ENCODE results near the gene GSPT1.
"Not testable (repeated sequence)": the region's sequence is repeated elsewhere in the genome, so short reads cannot be mapped to it uniquely, and the experiment has no call there.

Gene GSPT1

DNA sequence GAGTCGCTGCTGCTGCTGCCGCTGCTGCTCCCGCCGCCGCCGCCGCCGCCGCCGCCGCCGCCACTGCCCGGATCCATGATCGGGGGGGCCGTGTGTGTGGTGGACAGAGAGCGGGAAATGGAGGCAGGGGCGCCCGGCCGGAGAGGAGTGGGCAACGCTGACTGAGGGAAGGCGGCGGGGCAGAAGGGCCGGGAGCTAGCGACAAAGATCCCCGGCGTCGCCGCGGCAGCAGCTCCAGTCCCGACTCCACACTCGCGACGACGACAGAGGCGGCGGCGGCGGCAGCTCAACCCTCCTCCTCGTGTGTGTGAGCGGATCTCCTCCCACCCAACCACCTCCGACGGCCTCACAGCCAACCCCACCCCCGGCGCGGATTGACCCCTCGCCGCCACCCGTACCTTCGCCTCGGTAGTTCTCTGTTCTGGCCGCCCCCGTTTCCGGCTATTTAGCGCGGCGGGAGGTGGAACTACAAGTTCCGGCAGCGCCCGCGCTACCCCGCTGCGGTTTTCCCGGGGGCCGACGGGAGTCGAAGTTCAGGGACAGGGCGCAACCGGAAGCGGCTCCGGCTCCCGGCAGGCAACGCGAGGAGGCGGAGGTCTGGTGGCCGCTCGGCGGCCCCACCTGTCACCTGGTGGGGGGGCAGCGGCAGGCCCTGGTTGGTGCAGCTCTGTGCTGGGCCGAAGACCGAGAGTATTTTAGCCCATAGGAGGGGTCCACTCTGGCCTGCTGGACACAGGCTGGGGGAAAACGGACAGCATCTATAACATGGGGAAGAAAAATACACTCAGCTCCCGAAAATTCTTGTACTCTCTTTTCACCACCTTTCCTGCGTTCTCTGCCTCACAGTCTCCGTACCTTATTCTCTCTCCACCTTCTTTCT, at the start of gene GSPT1:
GSPT1 (minus strand) TSS at position 313 of the 880 bp plus-strand sequence; CDS start at position 77, 236 bp downstream.
- peak; percentile 99 for DNase-seq

DNA sequence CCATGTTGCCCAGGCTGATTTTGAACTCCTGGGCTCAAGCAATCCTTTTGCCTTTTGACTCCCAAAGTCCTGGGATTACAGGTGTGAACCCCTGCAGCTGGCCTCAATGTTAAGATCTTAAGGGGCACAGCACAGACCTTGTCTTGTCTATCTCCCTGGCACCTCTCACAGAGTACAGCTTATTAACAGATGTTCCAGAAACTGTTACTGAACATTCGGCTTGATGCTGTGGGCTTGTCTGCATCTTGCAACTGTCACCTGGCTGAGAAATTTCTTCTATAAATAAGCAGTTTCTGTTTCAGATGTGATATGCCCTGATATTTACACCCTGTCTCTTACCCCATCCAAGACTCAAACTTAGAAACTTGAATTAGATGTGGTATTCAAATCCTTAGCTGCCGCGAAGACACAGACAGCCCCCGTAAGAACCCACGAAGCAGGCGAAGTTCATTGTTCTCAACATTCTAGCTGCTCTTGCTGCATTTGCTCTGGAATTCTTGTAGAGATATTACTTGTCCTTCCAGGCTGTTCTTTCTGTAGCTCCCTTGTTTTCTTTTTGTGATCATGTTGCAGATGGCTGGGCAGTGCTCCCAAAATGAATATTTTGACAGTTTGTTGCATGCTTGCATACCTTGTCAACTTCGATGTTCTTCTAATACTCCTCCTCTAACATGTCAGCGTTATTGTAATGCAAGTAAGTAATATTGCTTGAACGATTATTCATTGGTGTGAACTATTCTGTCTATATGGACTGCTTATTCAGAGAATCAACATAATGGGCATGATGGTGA, 49.2 kb upstream of the GSPT1 start, which contains the start of gene TNFRSF17:
TNFRSF17 (plus strand) TSS at position 450 of the 791 bp plus-strand sequence; CDS start at position 565, 115 bp downstream.
- DNase-seq, result no peak

DNA sequence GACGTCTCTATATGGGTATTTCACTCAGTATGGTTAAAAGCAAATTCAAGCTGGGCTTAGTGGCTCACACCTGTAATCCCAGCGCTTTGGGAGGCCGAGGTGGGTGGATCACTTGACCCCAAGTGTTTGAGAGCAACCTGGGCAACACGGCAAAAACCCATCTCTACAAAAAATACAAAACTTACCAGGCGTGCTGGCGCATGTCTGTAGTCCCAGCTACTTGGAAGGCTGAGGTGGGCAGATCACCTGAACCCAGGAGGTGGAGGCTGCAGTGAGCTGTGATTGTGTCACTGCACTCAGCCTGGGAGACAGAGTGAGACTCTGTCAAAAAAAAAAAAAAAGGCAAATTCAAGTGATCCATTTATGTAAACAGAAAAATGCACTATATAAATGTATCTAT, 48.0 kb upstream of the GSPT1 start:
- DNase-seq, result no peak

DNA sequence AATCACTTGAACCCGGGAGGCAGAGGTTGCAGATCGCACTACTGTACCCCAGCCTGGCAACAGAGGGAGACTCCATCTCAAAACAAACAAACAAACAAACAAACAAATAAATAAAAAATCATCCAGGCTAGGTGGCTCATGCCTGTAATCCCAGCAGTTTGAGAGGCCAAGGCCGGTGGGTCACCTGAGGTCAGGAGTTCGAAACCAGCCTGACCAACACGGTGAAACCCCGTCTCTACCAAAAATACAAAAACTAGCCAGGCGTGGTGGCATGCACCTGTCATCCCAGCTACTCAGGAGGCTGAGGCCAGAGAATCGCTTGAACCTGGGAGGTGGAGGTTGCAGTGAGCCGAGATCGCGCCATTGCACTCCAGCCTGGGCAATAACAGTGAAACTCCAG, 47.2 kb upstream of the GSPT1 start:
- DNase-seq, result not testable (repeated sequence)

DNA sequence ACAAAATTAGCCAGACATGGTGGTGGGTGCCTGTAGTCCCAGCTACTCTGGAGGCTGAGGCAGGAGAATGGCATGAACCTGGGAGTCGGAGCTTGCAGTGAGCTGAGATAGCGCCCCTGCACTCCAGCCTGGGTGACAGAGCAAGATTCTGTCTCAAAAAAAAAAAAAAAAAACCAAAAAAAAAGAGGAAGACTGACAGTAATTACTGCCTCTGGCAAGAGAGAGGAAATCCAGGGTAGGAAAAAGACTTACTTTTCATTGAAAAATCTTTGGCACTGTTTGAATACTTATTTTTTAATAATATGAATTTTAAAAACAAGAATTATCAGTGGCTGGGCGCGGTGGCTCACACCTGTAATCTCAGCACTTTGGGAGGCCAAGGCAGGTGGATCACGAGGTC, 46.7 kb upstream of the GSPT1 start:
- DNase-seq, result not testable (repeated sequence)

DNA sequence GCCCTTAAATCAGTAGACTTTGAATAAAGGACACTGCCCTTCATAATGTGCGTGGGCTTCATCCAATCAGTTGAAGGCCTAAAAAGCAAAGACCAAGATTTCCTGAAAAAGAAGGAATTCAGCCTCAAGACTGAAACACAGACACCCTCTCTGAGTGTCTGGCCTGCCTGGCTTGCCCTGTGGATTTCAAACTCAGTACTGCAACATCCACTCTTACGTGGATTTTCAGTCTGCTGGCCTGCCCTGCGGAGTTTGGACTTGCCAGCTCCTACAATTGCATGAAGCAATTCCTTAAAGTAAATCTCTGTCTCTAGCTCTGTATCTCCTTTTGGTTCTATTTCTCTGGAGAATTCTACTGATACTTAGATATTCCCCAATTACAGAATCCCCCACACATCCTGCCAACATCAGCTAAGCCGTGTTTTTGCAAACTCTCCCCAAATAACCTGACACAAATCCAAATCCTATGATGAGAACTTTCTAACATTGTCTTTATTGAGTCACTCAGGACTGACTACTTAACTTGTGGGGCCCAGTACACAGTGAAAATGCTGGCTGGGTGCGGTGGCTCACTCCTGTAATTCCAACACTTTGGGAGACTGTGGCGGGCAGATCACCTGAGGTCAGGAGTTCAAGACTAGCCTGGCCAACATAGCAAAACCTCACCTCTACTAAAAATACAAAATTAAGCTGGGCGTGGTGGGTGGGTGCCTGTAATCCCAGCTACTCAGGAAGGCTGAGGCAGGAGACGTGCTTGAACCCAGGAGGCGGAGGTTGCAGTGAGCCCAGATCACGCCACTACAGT, 42.0 kb upstream of the GSPT1 start:
- DNase-seq, result no peak

DNA sequence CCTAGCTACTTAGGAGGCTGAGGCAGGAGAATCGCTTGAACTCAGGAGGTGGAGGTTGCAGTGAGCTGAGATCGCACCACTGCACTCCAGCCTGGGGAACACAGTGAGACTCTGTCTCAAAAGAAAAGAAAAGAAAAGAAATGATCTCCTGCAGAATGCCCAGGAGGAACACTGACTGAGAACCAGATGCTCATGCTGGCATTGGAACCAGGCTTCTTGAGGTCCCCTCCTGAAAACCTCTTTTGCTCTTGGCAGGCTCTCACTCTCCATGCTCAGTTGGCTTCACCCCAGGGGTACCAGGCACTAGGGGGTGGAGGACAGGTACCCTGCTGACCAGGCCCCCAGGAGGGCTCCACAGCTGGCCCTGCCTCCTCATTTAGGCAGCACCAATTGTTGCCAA, 40.8 kb upstream of the GSPT1 start:
- DNase-seq, result no peak

DNA sequence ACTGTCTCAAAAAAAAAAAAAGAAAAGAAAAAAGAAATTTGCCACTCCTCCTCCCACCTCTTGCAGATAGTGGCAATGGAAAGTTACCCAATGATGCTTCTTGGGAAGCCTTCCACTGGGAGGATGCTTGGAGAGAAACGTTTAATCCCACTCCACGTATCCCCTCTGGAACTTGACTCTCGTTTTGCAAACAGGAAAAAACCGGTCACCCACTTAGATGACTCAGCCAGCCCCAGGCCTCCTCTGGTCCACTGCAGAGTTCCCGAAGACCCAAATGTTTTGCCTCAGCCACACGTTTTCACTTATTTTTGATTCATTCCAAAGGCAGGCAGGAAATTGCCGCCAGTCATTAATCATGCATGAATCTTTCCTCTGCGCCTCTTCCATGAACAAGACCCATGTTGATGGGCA, 40.0 kb upstream of the GSPT1 start:
- DNase-seq, result no peak

DNA sequence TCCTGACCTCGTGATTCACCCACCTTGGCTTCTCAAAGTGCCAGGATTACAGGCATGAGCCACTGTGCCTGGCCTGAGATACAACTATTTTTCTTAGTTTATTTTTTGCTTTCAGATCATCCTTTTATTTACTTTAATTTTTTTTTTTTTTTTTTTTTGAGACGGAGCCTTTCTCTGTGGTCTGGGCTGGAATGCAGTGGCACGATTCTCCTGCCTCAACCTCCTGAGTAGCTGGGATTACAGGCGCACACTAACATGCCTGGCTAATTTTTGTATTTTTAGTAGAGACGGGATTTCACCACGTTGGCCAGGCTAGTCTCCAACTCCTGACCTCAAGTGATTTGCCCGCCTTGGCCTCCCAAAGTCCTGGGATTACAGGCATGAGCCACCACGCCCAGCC, 37.8 kb upstream of the GSPT1 start:
- not testable (repeated sequence) for DNase-seq

DNA sequence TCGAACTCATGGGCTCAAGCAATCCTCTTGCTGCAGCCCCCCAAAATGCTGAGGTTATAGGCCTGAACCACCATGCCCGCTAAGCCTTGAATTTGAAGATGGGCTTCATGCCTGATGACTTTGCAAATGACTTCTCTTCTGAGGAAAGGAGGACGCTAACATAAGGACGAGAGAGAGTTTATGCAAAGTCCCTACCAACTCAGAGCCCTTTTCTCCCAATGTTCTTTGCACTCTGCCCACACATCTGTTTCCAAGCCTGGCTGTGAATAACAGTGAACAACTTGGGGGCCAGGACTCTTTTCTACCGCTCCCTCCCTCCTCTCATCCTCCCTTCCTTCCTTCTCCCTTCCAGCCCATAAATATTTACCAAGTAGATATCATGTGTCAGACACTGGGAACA, 34.6 kb upstream of the GSPT1 start:
- DNase-seq, result no peak

DNA sequence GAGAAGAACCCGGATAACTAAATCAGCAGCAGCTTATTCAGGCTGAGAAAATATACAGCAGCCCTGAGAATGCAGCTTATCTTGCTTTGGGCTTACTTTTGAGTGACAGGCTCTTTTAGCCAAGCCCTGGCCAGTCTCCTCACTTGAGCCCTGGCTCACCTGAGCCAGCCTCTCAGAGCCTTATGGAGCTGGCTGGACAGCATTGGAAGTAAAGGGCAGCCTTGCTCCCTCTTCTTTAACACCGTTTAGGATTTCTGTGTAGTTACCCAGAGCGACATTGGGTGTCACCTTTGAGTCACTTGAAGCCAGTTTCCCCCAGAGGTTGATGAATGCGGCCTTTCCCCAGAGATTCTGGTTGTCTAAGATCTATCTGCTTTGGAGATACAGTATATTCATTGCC, 33.8 kb upstream of the GSPT1 start:
- no peak for DNase-seq

DNA sequence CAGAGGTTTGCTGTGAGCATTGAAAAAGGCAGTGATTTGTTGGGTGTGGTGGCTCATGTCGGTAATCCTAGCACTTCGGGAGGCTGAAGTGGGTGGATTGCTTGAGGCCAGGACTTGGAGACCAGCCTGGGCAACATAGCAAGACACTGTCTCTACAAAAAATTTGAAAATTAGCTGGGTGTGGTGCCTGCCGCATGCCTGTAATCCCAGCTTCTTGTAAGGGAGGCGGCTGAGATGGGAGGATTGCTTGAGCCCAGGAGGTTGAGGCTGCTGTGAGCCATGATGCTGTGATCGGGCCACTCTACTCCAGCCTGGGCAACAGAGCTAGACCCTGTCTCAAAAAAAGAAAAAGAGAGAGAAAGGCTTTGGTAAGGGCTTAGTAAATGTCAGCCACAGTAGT, 33.1 kb upstream of the GSPT1 start:
- DNase-seq, result no peak

DNA sequence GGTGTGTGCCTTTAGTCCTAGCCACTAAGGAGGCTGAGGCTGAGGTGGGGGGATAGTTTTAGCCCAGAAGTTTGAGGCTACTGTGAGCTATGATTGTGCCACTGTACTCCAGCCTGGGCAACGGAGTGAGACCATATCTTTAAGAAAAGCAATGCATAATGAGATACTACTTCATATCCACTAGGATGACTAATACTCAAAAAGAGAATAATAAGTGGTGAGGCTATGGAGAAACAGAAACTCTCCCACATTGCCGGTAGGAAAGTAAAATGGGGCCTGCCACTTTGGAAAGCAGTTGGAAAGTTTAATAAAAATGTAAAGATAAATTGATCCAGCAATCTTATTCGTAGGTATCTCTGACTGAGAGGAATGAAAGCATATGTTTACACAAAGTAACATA, 30.7 kb upstream of the GSPT1 start:
- no peak for DNase-seq

DNA sequence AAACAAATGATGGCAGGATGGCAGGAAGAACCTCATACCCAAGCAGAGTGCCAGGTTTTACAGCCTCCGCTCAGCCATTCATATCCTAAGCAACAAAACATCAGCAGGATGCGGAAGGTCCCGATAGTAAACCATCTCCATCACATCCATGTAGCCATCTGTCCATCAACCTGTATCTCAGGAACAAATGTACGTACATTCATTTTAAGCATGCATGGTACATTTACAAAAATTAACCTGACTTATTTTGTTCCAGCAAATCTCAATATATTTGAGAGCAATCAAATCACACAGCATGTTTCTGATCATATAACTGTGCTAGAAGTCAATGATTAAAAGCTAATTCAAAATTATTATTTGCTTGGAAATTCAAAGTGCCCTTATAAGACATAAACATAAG, 26.2 kb upstream of the GSPT1 start, which contains the start of gene NPIPB2:
NPIPB2 (minus strand) TSS at position 101 of the 400 bp plus-strand sequence; CDS start at position 101, 0 bp downstream.
- DNase-seq, result not testable (repeated sequence)

DNA sequence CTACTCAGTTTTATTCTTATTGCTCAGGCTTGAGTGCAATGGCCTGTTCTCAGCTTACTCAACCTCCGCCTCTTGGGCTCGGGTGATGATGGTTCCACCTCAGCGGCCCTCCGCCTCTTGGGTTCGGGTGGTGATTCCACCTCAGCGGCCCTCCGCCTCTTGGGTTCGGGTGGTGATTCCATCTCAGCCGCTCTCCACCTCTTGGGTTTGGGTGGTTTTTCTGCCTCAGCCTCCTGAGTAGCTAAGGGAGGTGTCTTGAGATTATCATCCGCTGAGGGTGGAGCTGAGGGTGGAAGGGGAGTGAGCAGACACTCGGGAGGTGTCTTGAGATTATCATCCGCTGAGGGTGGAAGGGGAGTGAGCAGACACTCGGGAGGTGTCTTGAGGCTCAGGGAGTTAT, 11.6 kb upstream of the GSPT1 start:
- not testable (repeated sequence) for DNase-seq

DNA sequence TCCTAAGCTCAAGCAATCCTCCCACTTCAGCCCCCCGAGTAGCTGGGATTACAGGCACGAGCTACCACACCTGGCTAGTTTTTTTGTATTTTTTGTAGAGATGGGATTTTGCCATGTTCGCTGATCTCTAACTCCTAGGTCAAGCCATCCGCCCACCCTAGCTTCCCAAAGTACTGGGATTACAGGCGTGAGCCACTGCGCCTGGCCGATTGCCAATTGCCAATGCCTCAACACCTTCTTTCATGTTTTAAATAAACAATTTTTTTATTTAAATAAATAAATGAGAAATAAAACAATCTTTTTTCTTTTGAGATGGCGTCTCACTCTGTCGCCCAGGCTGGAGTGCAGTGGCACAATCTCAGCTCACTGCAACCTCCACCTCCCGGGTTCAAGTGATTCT, 8.3 kb upstream of the GSPT1 start:
- not testable (repeated sequence) for DNase-seq

DNA sequence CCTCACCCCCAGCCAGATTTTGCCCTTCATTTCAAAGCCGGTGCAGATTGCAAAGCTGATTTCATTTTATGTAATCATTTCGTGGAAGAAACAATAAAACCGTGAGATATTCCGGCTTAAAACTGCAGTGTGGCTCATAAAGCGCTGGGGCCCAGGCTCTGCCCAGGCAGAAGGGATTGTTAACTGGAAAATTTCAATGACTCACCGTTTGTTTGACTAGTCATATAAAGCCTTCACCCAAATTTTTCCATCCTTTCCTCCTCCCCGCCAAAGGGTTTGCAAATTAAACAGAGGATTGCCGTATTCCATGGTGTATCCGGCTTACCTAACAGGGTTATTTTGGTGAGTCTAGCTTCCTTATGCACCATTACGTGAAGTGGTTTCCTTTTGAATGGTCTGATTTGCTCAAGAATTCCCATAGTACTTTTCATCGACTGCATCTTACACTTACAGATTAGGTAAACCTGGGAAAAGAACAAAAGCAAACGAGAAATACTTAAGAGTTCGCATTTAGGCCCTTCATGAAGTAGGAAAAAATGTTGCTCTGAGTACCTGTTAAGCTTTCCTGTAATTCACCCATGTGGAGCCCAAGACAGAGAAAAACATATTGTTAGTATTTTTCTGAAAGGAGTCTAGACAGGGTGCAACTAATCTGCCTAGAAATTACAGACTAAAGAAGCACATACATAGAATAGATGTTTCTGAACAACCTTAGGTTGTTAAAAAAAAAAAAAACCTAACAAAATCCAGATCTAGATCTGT, 949 bp upstream of the GSPT1 start:
- no peak for DNase-seq

DNA sequence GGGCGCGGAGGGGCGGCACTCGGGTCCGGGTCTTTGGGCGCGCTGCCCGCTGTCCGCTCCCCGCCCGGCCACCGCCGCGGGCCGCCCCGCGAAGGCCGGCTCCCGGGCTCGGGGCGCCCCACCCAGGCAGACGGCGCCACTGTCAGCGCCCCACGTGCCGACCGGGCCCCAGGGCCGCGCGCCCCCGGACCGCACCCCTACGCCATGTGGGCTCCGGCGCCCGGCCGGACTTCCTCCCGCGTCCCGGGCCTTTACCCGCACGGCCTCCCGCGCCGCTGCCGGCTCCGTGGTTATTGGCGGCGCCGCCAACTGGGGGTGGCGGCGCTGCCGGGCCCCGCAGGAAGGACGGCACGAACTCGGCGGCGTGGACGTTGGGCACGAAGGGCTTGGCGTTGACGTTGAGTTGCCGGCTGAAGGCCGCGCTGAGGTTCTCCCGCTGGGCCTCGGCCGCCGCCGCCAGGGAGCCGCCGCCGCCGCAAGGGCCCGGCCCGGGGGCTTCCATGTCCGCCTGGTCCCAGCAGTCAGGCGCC, 577 bp downstream of the GSPT1 start:
- DNase-seq, result peak; percentile 36

DNA sequence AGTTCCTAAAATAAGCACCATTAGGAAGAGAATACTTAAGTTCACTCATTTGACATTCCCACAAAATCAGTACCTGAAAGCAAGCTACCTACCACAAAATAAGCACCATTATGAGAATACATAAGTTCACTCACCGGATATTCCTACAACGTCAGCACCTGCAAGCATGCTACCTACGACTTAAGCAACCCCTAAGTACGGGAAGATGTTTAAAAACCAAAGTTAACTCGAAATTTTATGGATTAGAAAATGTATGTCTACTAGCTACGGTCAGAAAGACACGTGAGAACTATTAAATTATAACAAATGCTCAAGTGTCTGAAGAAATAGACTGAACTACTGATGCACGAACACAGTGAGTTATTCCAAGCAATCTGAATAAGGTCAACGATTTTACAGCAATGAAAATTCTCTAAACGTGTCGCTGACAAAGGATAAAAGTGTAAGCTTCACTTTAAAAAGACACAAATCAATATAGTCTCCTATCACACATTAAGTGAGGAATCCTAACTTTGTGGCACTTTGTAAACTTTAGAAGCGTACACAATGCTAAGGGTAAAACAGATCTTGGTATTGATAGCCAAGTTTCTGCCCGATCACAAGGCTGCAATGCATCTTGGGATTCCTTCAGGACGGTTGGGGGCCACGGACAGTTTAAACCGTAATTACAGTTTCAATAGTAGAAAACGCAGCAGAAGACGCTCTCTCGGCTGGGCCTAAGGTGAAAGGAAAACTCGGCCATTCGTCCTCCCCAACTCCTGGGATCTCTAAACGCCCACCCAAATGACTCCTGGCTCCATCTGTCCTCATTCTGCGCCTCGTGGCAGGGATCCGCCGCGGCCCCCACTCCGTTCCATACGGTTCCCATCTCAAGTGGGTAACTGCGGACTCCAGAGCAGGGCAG, 1.3 kb downstream of the GSPT1 start:
- DNase-seq, result peak; percentile 31

DNA sequence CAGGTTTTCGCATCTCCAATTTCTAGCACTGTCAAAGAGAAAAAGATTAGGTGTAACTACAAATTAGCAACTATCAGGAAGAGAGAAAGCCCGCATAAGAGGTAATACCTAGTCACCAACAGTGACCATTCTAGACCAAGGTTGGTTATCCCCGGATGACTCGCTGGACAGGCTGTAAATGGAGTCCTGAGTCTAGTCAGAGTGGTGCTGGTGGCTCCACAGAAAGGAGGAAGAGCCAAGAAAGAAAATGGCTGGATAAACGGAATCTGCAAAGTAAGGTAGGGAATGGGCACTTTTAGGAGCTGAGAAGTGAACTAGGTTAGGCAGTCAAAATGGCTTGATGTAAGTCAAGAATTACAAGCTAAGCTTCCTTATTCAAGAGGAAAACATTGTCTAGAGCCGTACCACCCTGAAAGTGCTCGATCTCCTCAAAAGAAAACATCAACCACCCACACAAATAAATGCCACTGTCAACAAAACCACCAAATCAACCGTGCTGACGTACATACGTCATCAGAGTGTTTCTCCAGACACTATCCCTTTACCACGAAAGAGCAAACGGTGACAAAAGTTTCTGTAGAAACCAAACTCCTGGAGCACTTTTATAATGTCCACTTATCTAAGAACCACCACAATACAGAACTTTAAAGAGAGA, 2.2 kb downstream of the GSPT1 start:
- DNase-seq, result no peak
